CD14-positive monocyte (primary cell): ENCODE measurements around the gene CRADD. TPM values are rescaled to one million over a fixed set of nuclear protein-coding genes. Genes with fewer than 3 reads are reported as not detected.

Experiments used
- DNase-seq, 3 donors: peaks; one replicate each; pipeline ENCODE4 v3.0.0-alpha.2; 2011 to 2022
- H2AFZ ChIP-seq: 2 replicates; pipeline ENCODE4 v1.6.0; 2012; ENCODE audit warnings: mild to moderate bottlenecking, low read depth, low read length, inconsistent platforms; ENCODE audit not compliant: insufficient read depth, poor library complexity, severe bottlenecking
- H3K27ac ChIP-seq, 2 donors: 1 replicate in 1 of 2; 2 replicates in 1 of 2; pipeline ENCODE4 v1.5.1; 2012 to 2013; ENCODE audit warnings: low read length in 2 of 2, control low read depth in 1 of 2, inconsistent platforms in 1 of 2, low read depth in 1 of 2, mild to moderate bottlenecking in 1 of 2
- H3K27me3 ChIP-seq, 2 donors: one replicate each; pipeline versions ENCODE4 v1.6.0 to v1.6.1; 2011 to 2013; ENCODE audit warnings: low read length in 2 of 2; ENCODE audit not compliant: control insufficient read depth in 2 of 2, insufficient read depth in 2 of 2
- H3K36me3 ChIP-seq, 2 donors: replicated peaks in 1 of 2; 1 replicate in 1 of 2; 2 replicates in 1 of 2; pipeline versions ENCODE4 v1.5.1 to v1.6.1; 2012 to 2013; ENCODE audit warnings: low read length in 2 of 2, control low read depth in 1 of 2, inconsistent platforms in 1 of 2, mild to moderate bottlenecking in 1 of 2; ENCODE audit not compliant: insufficient read depth in 2 of 2, control insufficient read depth in 1 of 2
- H3K4me1 ChIP-seq, 2 donors: 1 replicate in 1 of 2; 2 replicates in 1 of 2; pipeline versions ENCODE4 v1.5.1 to v1.6.1; 2012 to 2013; ENCODE audit warnings: low read length in 2 of 2, control low read depth in 1 of 2, inconsistent platforms in 1 of 2, mild to moderate bottlenecking in 1 of 2, moderate library complexity in 1 of 2; ENCODE audit not compliant: insufficient read depth in 2 of 2, control insufficient read depth in 1 of 2
- H3K4me2 ChIP-seq: replicated peaks from 2 replicates; pipeline ENCODE3; 2012; ENCODE audit warnings: low read length, moderate library complexity, mild to moderate bottlenecking; ENCODE audit not compliant: poor library complexity, severe bottlenecking; ENCODE audit errors: extremely low read depth
- H3K4me3 ChIP-seq, 3 experiments: fragments of 200-600 bp in 1 of 3; sonication (generic) in 1 of 3; replicated peaks in 1 of 3; 1 replicate in 2 of 3; 2 replicates in 1 of 3; pipeline ENCODE4 v1.5.1; 2011 to 2013; ENCODE audit warnings: low read length in 3 of 3, mild to moderate bottlenecking in 3 of 3, control low read depth in 2 of 3, low read depth in 2 of 3, inconsistent platforms in 1 of 3, moderate library complexity in 1 of 3
- H3K79me2 ChIP-seq: 2 replicates; pipeline ENCODE4 v1.6.0; 2012; ENCODE audit warnings: mild to moderate bottlenecking, control low read depth, inconsistent platforms, low read length, moderate library complexity; ENCODE audit not compliant: insufficient read depth
- H3K9ac ChIP-seq: 2 replicates; pipeline ENCODE4 v1.6.0; 2017; ENCODE audit warnings: low read length, mild to moderate bottlenecking; ENCODE audit not compliant: insufficient read depth, poor library complexity, severe bottlenecking
- H3K9me3 ChIP-seq, 2 donors: replicated peaks in 1 of 2; 1 replicate in 1 of 2; 2 replicates in 1 of 2; pipeline versions ENCODE4 v1.5.1 to v1.6.1; 2012 to 2013; ENCODE audit warnings: low read length in 2 of 2, control low read depth in 1 of 2; ENCODE audit not compliant: control insufficient read depth in 1 of 2, insufficient read depth in 1 of 2
- H4K20me1 ChIP-seq: 2 replicates; pipeline ENCODE4 v1.6.0; 2012; ENCODE audit warnings: mild to moderate bottlenecking, low read length, control low read depth, moderate library complexity; ENCODE audit not compliant: insufficient read depth
- H3K27ac Mint-ChIP-seq, 7 donors: one replicate each; pipeline ENCODE4 v1.8.0; 2020; ENCODE audit warnings: mild to moderate bottlenecking in 7 of 7, mixed read lengths in 7 of 7, moderate library complexity in 6 of 7, inconsistent platforms in 2 of 7
- H3K27me3 Mint-ChIP-seq, 3 donors: one replicate each; pipeline ENCODE4 v1.8.0; 2021 to 2022; ENCODE audit warnings: low read depth in 3 of 3, mild to moderate bottlenecking in 3 of 3, mixed read lengths in 3 of 3, moderate library complexity in 3 of 3, inconsistent platforms in 1 of 3
- H3K36me3 Mint-ChIP-seq, 2 donors: one replicate each; pipeline ENCODE4 v1.8.0; 2020; ENCODE audit warnings: mixed read lengths in 2 of 2, inconsistent platforms in 1 of 2, mild to moderate bottlenecking in 1 of 2
- H3K4me1 Mint-ChIP-seq: one replicate; pipeline ENCODE4 v1.8.0; 2020; ENCODE audit warnings: mild to moderate bottlenecking, mixed read lengths
- H3K4me3 Mint-ChIP-seq, 2 donors: one replicate each; pipeline ENCODE4 v1.8.0; 2020; ENCODE audit warnings: mild to moderate bottlenecking in 2 of 2, mixed read lengths in 2 of 2, moderate library complexity in 1 of 2
- H3K9me3 Mint-ChIP-seq, 7 donors: one replicate each; pipeline ENCODE4 v1.8.0; 2020 to 2022; ENCODE audit warnings: mixed read lengths in 7 of 7, mild to moderate bottlenecking in 6 of 7, moderate library complexity in 6 of 7, inconsistent platforms in 2 of 7
- CTCF ChIP-seq: fragments of 200-600 bp; IDR thresholded peaks from one replicate; pipeline ENCODE4 v1.8.0; 2022; ENCODE audit warnings: antibody characterized with exemption, mild to moderate bottlenecking
- WGBS: methylation state at CpG from one replicate; pipeline ENCODE4 v1.1.5; 2013; ENCODE audit warnings: missing lambda C conversion rate; ENCODE audit not compliant: insufficient coverage; 5-methylcytosine and 5-hydroxymethylcytosine counted together
- intact Hi-C, 2 donors: fragments of 100-400 bp; cut with micrococcal nuclease; formaldehyde crosslinking; loops; one replicate each; pipeline versions ENCODE4 v1.15.0 to v1.15.1; 2023
- polyA plus RNA-seq, 3 donors: library from polyadenylated mRNA; depleted of rRNA in 1 of 3; unstranded in 2 of 3; stranded (reverse) in 1 of 3; fragments of 300-500 nt in 2 of 3; fragments of >200 nt in 1 of 3; fragmentation: Illumina TruSeq in 2 of 3; gene quantifications; 1 replicate in 2 of 3; 2 replicates in 1 of 3; pipeline ENCODE4 v1.2.3, GENCODE V29; 2012 to 2021

CRADD gene
- polyA plus RNA-seq, 3 donors = 5.6 to 12.2 (median 11.2) TPM

GRCh38 chr12:93736640-93737178 lies 59.5 kb downstream of the CRADD start:
- intact Hi-C loops = no loop called here
- Histone ChIP-seq H4K20me1 (no peaks in the 10 kb centered on the region), H3K4me3 (no peak overlapping the region), H3K79me2 (no peaks in the 10 kb centered on the region), H3K27ac (no peak overlapping the region), H3K27me3 (peaks cover 0 to 4% of the 10 kb centered on the region in 2 donors), H3K4me2 (no peak overlapping the region), H3K4me1 (peaks cover 9 to 16% of the 10 kb centered on the region in 2 donors), H3K36me3 (no peaks in the 10 kb centered on the region), H3K9me3 (no peaks in the 10 kb centered on the region), H2AFZ (no peak overlapping the region), H3K9ac (no peak overlapping the region)
- no peak for TF ChIP-seq CTCF
- Mint-ChIP-seq H3K27ac (no peak overlapping the region), H3K36me3 (peaks cover 0 to 7% of the 10 kb centered on the region in 2 donors), H3K9me3 (peaks cover 0 to 2% (median 0%) of the 10 kb centered on the region in 7 donors), H3K4me3 (no peak overlapping the region), H3K4me1 (peaks cover 31% of the 10 kb centered on the region), H3K27me3 (peaks cover 1 to 8% (median 3%) of the 10 kb centered on the region in 3 donors)
- no peak for DNase-seq

- intact Hi-C loops = no loop called here
- no peak overlapping the region for H3K9ac ChIP-seq
- no peaks in the 10 kb centered on the region for H3K9me3 ChIP-seq
- H3K4me2 ChIP-seq = no peak overlapping the region
- H3K36me3 Mint-ChIP-seq = peaks cover 0 to 7% of the 10 kb centered on the region in 2 donors
- H3K9me3 Mint-ChIP-seq = peaks cover 0 to 2% (median 0%) of the 10 kb centered on the region in 7 donors
- no peaks in the 10 kb centered on the region for H4K20me1 ChIP-seq
- no peak for TF ChIP-seq CTCF
- no peak overlapping the region for H3K4me3 ChIP-seq
- H2AFZ ChIP-seq = no peak overlapping the region
- H3K79me2 ChIP-seq = no peaks in the 10 kb centered on the region
- WGBS = 44% methylated on average over 5 of the region's 5 CpGs
- peaks cover 11 to 17% of the 10 kb centered on the region in 2 donors for H3K4me1 ChIP-seq
- peaks cover 35% of the 10 kb centered on the region for H3K4me1 Mint-ChIP-seq
- H3K27ac Mint-ChIP-seq = peak overlapping the region in 1 of 7 donors; percentile 40
- H3K27me3 Mint-ChIP-seq = peaks cover 1 to 14% (median 5%) of the 10 kb centered on the region in 3 donors
- H3K27ac ChIP-seq = no peak overlapping the region
- H3K4me3 Mint-ChIP-seq = no peak overlapping the region
- DNase-seq = no peak
- no peaks in the 10 kb centered on the region for H3K36me3 ChIP-seq
- H3K27me3 ChIP-seq = peaks cover 0 to 4% of the 10 kb centered on the region in 2 donors
Observed at GRCh38 chr12:93737457-93738198, 60.5 kb downstream of the CRADD start.
